ENCODE results near the gene SBK3.
"Not testable (repeated sequence)": the region's sequence is repeated elsewhere in the genome, so short reads cannot be mapped to it uniquely, and the experiment has no call there.

SBK3 gene

GRCh38 chr19:55573929-55574328, 28.6 kb upstream of the SBK3 start:
- DNase-seq = not testable (repeated sequence)

GRCh38 chr19:55569477-55569876, 24.1 kb upstream of the SBK3 start:
- DNase-seq = not testable (repeated sequence)

GRCh38 chr19:55567708-55568328, 22.5 kb upstream of the SBK3 start:
- DNase-seq = no peak

GRCh38 chr19:55566823-55567222, 21.5 kb upstream of the SBK3 start:
- DNase-seq = no peak

GRCh38 chr19:55563261-55563690, 17.9 kb upstream of the SBK3 start:
- DNase-seq = no peak

GRCh38 chr19:55559684-55560083, 14.3 kb upstream of the SBK3 start:
- no peak for DNase-seq

GRCh38 chr19:55554741-55555152, 9.4 kb upstream of the SBK3 start:
- DNase-seq = no peak

- no peak for DNase-seq
These were observed 9.0 kb upstream of the SBK3 start for GRCh38 chr19:55554302-55554701.

GRCh38 chr19:55553217-55554182, 8.2 kb upstream of the SBK3 start:
- no peak for DNase-seq

- DNase-seq = no peak
These were observed 7.3 kb upstream of the SBK3 start for GRCh38 chr19:55552620-55553019.

- no peak for DNase-seq
These were observed 6.9 kb upstream of the SBK3 start for GRCh38 chr19:55552206-55552605.

- DNase-seq = no peak
These were observed 4.9 kb upstream of the SBK3 start for GRCh38 chr19:55550321-55550650.

- no peak for DNase-seq
These were observed 4.4 kb upstream of the SBK3 start for GRCh38 chr19:55549500-55550320.

- DNase-seq = no peak
These were observed 1.7 kb upstream of the SBK3 start for GRCh38 chr19:55546822-55547614.

- no peak for DNase-seq
These were observed 668 bp upstream of the SBK3 start for GRCh38 chr19:55546011-55546410.

- no peak for DNase-seq
These were observed 435 bp downstream of the SBK3 start for GRCh38 chr19:55544776-55545439.

GRCh38 chr19:55544014-55544413, 1.3 kb downstream of the SBK3 start:
- DNase-seq = no peak

- no peak for DNase-seq
These were observed 1.8 kb downstream of the SBK3 start for GRCh38 chr19:55543567-55543966.

- DNase-seq = no peak
These were observed 3.0 kb downstream of the SBK3 start for GRCh38 chr19:55542292-55542855.

- no peak for DNase-seq
These were observed 4.3 kb downstream of the SBK3 start for GRCh38 chr19:55541091-55541490.

- DNase-seq = no peak
These were observed 4.7 kb downstream of the SBK3 start for GRCh38 chr19:55540619-55541018.
